HEK293 (cell line): ENCODE data around the gene NUFIP2.

Experiments used
- GLIS1 ChIP-seq: fragments of 450-650 bp; formaldehyde crosslinking; IDR thresholded peaks from 2 replicates; pipeline ENCODE4 v1.5.1; 2016; ENCODE audit warnings: missing biosample characterization, missing genetic modification characterization
- HOXC10 ChIP-seq: sonication (generic); formaldehyde crosslinking; IDR thresholded peaks from 2 replicates; pipeline ENCODE4 v1.8.1; 2023; ENCODE audit warnings: mild to moderate bottlenecking, missing genetic modification reagents
- IKZF3 ChIP-seq: fragments of 450-650 bp; IDR thresholded peaks from 2 replicates; pipeline ENCODE4 v1.5.0; 2018; ENCODE audit warnings: missing biosample characterization, mild to moderate bottlenecking, missing genetic modification characterization, moderate library complexity
- KLF1 ChIP-seq: fragments of 450-650 bp; formaldehyde crosslinking; IDR thresholded peaks from 2 replicates; pipeline ENCODE4 v1.5.1; 2016; ENCODE audit warnings: missing biosample characterization, missing genetic modification characterization
- KLF8 ChIP-seq: fragments of 450-650 bp; formaldehyde crosslinking; IDR thresholded peaks from 2 replicates; pipeline ENCODE4 v1.5.1; 2016; ENCODE audit warnings: missing biosample characterization, missing genetic modification characterization
- OSR2 ChIP-seq: fragments of 450-650 bp; formaldehyde crosslinking; IDR thresholded peaks from 2 replicates; pipeline ENCODE4 v1.5.1; 2016; ENCODE audit warnings: missing biosample characterization, missing genetic modification characterization
- PRDM1 ChIP-seq: fragments of 450-650 bp; formaldehyde crosslinking; IDR thresholded peaks from 2 replicates; pipeline ENCODE4; 2016; ENCODE audit warnings: missing biosample characterization, missing genetic modification characterization
- RBAK ChIP-seq: fragments of 450-650 bp; formaldehyde crosslinking; IDR thresholded peaks from 2 replicates; pipeline ENCODE4 v1.5.1; 2016; ENCODE audit warnings: missing biosample characterization, missing genetic modification characterization
- SCRT1 ChIP-seq: fragments of 450-650 bp; formaldehyde crosslinking; IDR thresholded peaks from 2 replicates; pipeline ENCODE4 v1.5.1; 2016; ENCODE audit warnings: missing biosample characterization, missing genetic modification characterization, borderline replicate concordance
- SP7 ChIP-seq: fragments of 450-650 bp; formaldehyde crosslinking; IDR thresholded peaks from 2 replicates; pipeline ENCODE4 v1.5.1; 2016; ENCODE audit warnings: missing biosample characterization, missing genetic modification characterization
- ZBTB21 ChIP-seq: fragments of 450-650 bp; formaldehyde crosslinking; IDR thresholded peaks from 2 replicates; pipeline ENCODE4 v1.5.1; 2017; ENCODE audit warnings: missing biosample characterization, missing genetic modification characterization
- ZBTB7A ChIP-seq: fragments of 450-650 bp; formaldehyde crosslinking; IDR thresholded peaks from 2 replicates; pipeline ENCODE4 v1.5.1; 2016; ENCODE audit warnings: low read depth, missing biosample characterization, missing genetic modification characterization
- ZNF23 ChIP-seq: fragments of 450-650 bp; formaldehyde crosslinking; IDR thresholded peaks from 2 replicates; pipeline ENCODE4 v1.5.1; 2016; ENCODE audit warnings: missing biosample characterization, missing genetic modification characterization, borderline replicate concordance
- ZNF391 ChIP-seq: fragments of 450-650 bp; formaldehyde crosslinking; IDR thresholded peaks from 2 replicates; pipeline ENCODE4 v1.5.1; 2016; ENCODE audit warnings: low read depth, missing biosample characterization, missing genetic modification characterization, borderline replicate concordance
- ZNF398 ChIP-seq: fragments of 450-650 bp; formaldehyde crosslinking; IDR thresholded peaks from 2 replicates; pipeline ENCODE4 v1.5.1; 2017; ENCODE audit warnings: missing biosample characterization, missing genetic modification characterization
- ZNF404 ChIP-seq: fragments of 450-650 bp; formaldehyde crosslinking; IDR thresholded peaks from 2 replicates; pipeline ENCODE4 v1.5.1; 2017; ENCODE audit warnings: missing biosample characterization, missing genetic modification characterization
- ZNF518A ChIP-seq: fragments of 450-650 bp; formaldehyde crosslinking; conservative IDR thresholded peaks from 2 replicates; pipeline ENCODE4 v1.5.1; 2016; ENCODE audit warnings: low read depth, missing biosample characterization, missing genetic modification characterization
- ZNF529 ChIP-seq: fragments of 450-650 bp; formaldehyde crosslinking; IDR thresholded peaks from 2 replicates; pipeline ENCODE4 v1.5.1; 2017; ENCODE audit warnings: missing genetic modification characterization, missing biosample characterization; ENCODE audit not compliant: insufficient replicate concordance
- ZNF549 ChIP-seq: fragments of 450-650 bp; IDR thresholded peaks from 2 replicates; pipeline ENCODE4 v1.5.1; 2018; ENCODE audit warnings: missing biosample characterization, missing genetic modification characterization, mild to moderate bottlenecking, inconsistent platforms, moderate library complexity
- ZNF600 ChIP-seq: fragments of 450-650 bp; formaldehyde crosslinking; IDR thresholded peaks from 2 replicates; pipeline ENCODE4 v1.5.1; 2016; ENCODE audit warnings: missing biosample characterization, missing genetic modification characterization
- ZNF660 ChIP-seq: fragments of 450-650 bp; IDR thresholded peaks from 2 replicates; pipeline ENCODE4 v1.5.1; 2018; ENCODE audit warnings: missing biosample characterization, mild to moderate bottlenecking, missing genetic modification characterization
- ZNF677 ChIP-seq: fragments of 450-650 bp; IDR thresholded peaks from 2 replicates; pipeline ENCODE4 v1.5.0; 2018; ENCODE audit warnings: missing biosample characterization, mild to moderate bottlenecking, missing genetic modification characterization, moderate library complexity
- ZSCAN30 ChIP-seq: fragments of 450-650 bp; IDR thresholded peaks from 2 replicates; pipeline ENCODE4 v1.5.1; 2018; ENCODE audit warnings: missing biosample characterization, mild to moderate bottlenecking, missing genetic modification characterization, moderate library complexity
- TF ChIP-seq, protein P1 (sequence below): fragments of 450-650 bp; formaldehyde crosslinking; IDR thresholded peaks from 2 replicates; pipeline ENCODE4 v1.5.1; 2016; ENCODE audit warnings: missing biosample characterization, missing genetic modification characterization
- TF ChIP-seq, protein P2 (sequence below): fragments of 450-650 bp; formaldehyde crosslinking; IDR thresholded peaks from 2 replicates; pipeline ENCODE4 v1.5.1; 2016; ENCODE audit warnings: missing biosample characterization, missing genetic modification characterization
- TF ChIP-seq, protein P3 (sequence below): sonication (generic); formaldehyde crosslinking; IDR thresholded peaks from 2 replicates; pipeline ENCODE4 v1.8.1; 2022; ENCODE audit warnings: mild to moderate bottlenecking, moderate library complexity, missing genetic modification reagents

Gene NUFIP2

GRCh38 chr17:29292071-29292991, 1.6 kb downstream of the NUFIP2 start (continued):
- no peak for TF ChIP-seq HOXC10 (CRISPR knock-in tag)
- TF ChIP-seq, protein P1, sequence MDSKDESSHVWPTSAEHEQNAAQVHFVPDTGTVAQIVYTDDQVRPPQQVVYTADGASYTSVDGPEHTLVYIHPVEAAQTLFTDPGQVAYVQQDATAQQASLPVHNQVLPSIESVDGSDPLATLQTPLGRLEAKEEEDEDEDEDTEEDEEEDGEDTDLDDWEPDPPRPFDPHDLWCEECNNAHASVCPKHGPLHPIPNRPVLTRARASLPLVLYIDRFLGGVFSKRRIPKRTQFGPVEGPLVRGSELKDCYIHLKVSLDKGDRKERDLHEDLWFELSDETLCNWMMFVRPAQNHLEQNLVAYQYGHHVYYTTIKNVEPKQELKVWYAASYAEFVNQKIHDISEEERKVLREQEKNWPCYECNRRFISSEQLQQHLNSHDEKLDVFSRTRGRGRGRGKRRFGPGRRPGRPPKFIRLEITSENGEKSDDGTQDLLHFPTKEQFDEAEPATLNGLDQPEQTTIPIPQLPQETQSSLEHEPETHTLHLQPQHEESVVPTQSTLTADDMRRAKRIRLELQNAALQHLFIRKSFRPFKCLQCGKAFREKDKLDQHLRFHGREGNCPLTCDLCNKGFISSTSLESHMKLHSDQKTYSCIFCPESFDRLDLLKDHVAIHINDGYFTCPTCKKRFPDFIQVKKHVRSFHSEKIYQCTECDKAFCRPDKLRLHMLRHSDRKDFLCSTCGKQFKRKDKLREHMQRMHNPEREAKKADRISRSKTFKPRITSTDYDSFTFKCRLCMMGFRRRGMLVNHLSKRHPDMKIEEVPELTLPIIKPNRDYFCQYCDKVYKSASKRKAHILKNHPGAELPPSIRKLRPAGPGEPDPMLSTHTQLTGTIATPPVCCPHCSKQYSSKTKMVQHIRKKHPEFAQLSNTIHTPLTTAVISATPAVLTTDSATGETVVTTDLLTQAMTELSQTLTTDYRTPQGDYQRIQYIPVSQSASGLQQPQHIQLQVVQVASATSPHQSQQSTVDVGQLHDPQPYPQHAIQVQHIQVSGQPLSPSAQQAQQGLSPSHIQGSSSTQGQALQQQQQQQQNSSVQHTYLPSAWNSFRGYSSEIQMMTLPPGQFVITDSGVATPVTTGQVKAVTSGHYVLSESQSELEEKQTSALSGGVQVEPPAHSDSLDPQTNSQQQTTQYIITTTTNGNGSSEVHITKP (tag by site-specific recombination) = peak; percentile 70
- TF ChIP-seq, protein P2, sequence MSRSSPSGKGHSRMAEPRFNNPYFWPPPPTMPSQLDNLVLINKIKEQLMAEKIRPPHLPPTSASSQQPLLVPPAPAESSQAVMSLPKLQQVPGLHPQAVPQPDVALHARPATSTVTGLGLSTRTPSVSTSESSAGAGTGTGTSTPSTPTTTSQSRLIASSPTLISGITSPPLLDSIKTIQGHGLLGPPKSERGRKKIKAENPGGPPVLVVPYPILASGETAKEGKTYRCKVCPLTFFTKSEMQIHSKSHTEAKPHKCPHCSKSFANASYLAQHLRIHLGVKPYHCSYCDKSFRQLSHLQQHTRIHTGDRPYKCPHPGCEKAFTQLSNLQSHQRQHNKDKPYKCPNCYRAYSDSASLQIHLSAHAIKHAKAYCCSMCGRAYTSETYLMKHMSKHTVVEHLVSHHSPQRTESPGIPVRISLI = 0 out of 2 replicates have a peak, but pooled peaks have one; percentile 62
- TF ChIP-seq ZNF23 (tag by site-specific recombination) = no peak
- no peak for TF ChIP-seq ZNF549 (tag by site-specific recombination)
- TF ChIP-seq ZBTB21 (tag by site-specific recombination) = no peak
- peak; percentile 77 for TF ChIP-seq KLF8 (tag by site-specific recombination)
- TF ChIP-seq GLIS1 (tag by site-specific recombination) = peak; percentile 86
- no peak for TF ChIP-seq ZNF529 (tag by site-specific recombination)
- no peak for TF ChIP-seq OSR2
- TF ChIP-seq KLF1 (tag by site-specific recombination) = peak; percentile 25
- 0 out of 2 replicates have a peak, but pooled peaks have one; percentile 6 for TF ChIP-seq ZNF404 (tag by site-specific recombination)
- TF ChIP-seq ZNF518A = no peak
- TF ChIP-seq ZNF600 (tag by site-specific recombination) = peak; percentile 21; the same call in 1 of the 2 replicates
- no peak for TF ChIP-seq ZNF677 (tag by site-specific recombination)
- peak; percentile 87 for TF ChIP-seq PRDM1 (tag by site-specific recombination)
- TF ChIP-seq SP7 (tag by site-specific recombination) = 0 out of 2 replicates have a peak, but pooled peaks have one; percentile 24
- TF ChIP-seq ZBTB7A = 0 out of 2 replicates have a peak, but pooled peaks have one; percentile 44
- no peak for TF ChIP-seq SCRT1
- no peak for TF ChIP-seq IKZF3 (tag by site-specific recombination)
- TF ChIP-seq, protein P3, sequence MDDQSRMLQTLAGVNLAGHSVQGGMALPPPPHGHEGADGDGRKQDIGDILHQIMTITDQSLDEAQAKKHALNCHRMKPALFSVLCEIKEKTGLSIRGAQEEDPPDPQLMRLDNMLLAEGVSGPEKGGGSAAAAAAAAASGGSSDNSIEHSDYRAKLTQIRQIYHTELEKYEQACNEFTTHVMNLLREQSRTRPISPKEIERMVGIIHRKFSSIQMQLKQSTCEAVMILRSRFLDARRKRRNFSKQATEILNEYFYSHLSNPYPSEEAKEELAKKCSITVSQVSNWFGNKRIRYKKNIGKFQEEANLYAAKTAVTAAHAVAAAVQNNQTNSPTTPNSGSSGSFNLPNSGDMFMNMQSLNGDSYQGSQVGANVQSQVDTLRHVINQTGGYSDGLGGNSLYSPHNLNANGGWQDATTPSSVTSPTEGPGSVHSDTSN (CRISPR knock-in tag) = 0 out of 2 replicates have a peak, but pooled peaks have one; percentile 7
- TF ChIP-seq RBAK (tag by site-specific recombination) = no peak
- TF ChIP-seq ZNF398 (tag by site-specific recombination) = peak; percentile 88
- TF ChIP-seq ZNF660 (tag by site-specific recombination) = no peak; the same call in 1 of the 2 replicates
- peak; percentile 31; the same call in 1 of the 2 replicates for TF ChIP-seq ZSCAN30 (tag by site-specific recombination)
- peak; percentile 21; the same call in 1 of the 2 replicates for TF ChIP-seq ZNF391
